GM12878 (cell line): ENCODE measurements around the gene PADI3. TPM values are rescaled to one million over a fixed set of nuclear protein-coding genes. Genes with fewer than 3 reads are reported as not detected.

Experiments used
- ATAC-seq: fragments of 200-7000 bp; cut with Tn5 transposase; 3 replicates; pipeline ENCODE4 v1.9.1; 2020; ENCODE audit warnings: mild to moderate bottlenecking, moderate library complexity
- BruUV-seq: library from RNA; stranded (reverse); fragments of 400-500 nt; replicated peaks from 2 replicates; lab custom pipeline; 2021; lab: Mats Ljungman, UMichigan
- CTCF ChIA-PET: fragments of 300-600 bp; sonication (Branson Sonifier 250); formaldehyde crosslinking; extraction: SDS; loops from one replicate; lab custom pipeline; 2021; ENCODE audit warnings: inconsistent platforms; lab: Yijun Ruan, JAX
- POLR2A ChIA-PET: fragments of 350-600 bp; formaldehyde crosslinking; extraction: SDS; loops from one replicate; lab custom pipeline; 2021; ENCODE audit warnings: inconsistent platforms; lab: Charles Lee
- RAD21 ChIA-PET: fragments of 300-600 bp; sonication (Branson Sonifier 250); formaldehyde crosslinking; loops from one replicate; lab custom pipeline; 2023; ENCODE audit warnings: antibody characterized with exemption; ENCODE audit not compliant: unreplicated experiment; lab: Charles Lee
- SMC1A ChIA-PET: fragments of 300-600 bp; sonication (Branson Sonifier 250); formaldehyde crosslinking; loops from one replicate; lab custom pipeline; 2023; ENCODE audit not compliant: unreplicated experiment, uncharacterized antibody; lab: Charles Lee
- DNase-seq: peaks from one replicate; pipeline ENCODE4 v3.0.0-alpha.2; 2011; ENCODE audit warnings: low read depth, low spot score
- FAIRE-seq: peaks from 3 replicates; lab custom pipeline; 2011; peaks lifted over from hg19 to GRCh38; lab: Jason Lieb, UNC
- H2AFZ ChIP-seq: 2 replicates; pipeline ENCODE4 v1.6.0; 2011; ENCODE audit warnings: low read depth, low read length, control low read depth; ENCODE audit not compliant: control insufficient read depth
- H3K27ac ChIP-seq: 2 replicates; pipeline ENCODE4 v1.5.1; 2011; ENCODE audit warnings: control low read depth; ENCODE audit not compliant: control insufficient read depth, insufficient read depth
- H3K27me3 ChIP-seq, 2 experiments: replicated peaks in 1 of 2; 2 replicates each; pipeline versions ENCODE4 v1.6.0 to v1.6.1; 2011; ENCODE audit warnings: low read length in 1 of 2; ENCODE audit not compliant: control insufficient read depth in 2 of 2, insufficient read depth in 2 of 2
- H3K36me3 ChIP-seq, 2 experiments: 2 replicates each; pipeline ENCODE4 v1.5.1; 2011; ENCODE audit warnings: low read length in 1 of 2; ENCODE audit not compliant: control insufficient read depth in 2 of 2, insufficient read depth in 2 of 2
- H3K4me1 ChIP-seq: 2 replicates; pipeline ENCODE4 v1.6.1; 2011; ENCODE audit warnings: mild to moderate bottlenecking, low read length, moderate library complexity, mixed read lengths; ENCODE audit not compliant: control insufficient read depth, insufficient read depth
- H3K4me2 ChIP-seq: 2 replicates; pipeline ENCODE4 v1.6.0; 2011; ENCODE audit warnings: control low read depth; ENCODE audit not compliant: control insufficient read depth, insufficient read depth
- H3K4me3 ChIP-seq: fragments of 200-600 bp; sonication (generic); 2 replicates; pipeline ENCODE4 v1.5.1; 2016
- H3K79me2 ChIP-seq: 2 replicates; pipeline ENCODE4 v1.6.0; 2011; ENCODE audit warnings: low read length; ENCODE audit not compliant: control insufficient read depth, insufficient read depth
- H3K9ac ChIP-seq: 2 replicates; pipeline ENCODE4 v1.8.0; 2011; ENCODE audit warnings: low read length, control low read depth, mixed read lengths; ENCODE audit not compliant: control insufficient read depth, insufficient read depth
- H3K9me3 ChIP-seq: replicated peaks from 3 replicates; pipeline ENCODE4 v1.5.1; 2011; ENCODE audit warnings: mild to moderate bottlenecking, low read length; ENCODE audit not compliant: control insufficient read depth, insufficient read depth
- H4K20me1 ChIP-seq: 2 replicates; pipeline ENCODE4 v1.6.0; 2011; ENCODE audit not compliant: control insufficient read depth, insufficient read depth
- RELA ChIP-seq: fragments of 450-650 bp; IDR thresholded peaks from 2 replicates; pipeline ENCODE4 v1.8.0; 2014; ENCODE audit warnings: borderline replicate concordance; ENCODE audit not compliant: partially characterized antibody
- STAT1 ChIP-seq: fragments of 450-650 bp; conservative IDR thresholded peaks from 2 replicates; pipeline ENCODE4 v1.6.1; 2014; ENCODE audit warnings: antibody characterized with exemption, mild to moderate bottlenecking
- in situ Hi-C: fragments of 300-500 bp; cut with MboI; formaldehyde crosslinking; loops from 9 replicates; pipeline ENCODE4 v1.14.3; 2018; ENCODE audit warnings: mixed read lengths
- intact Hi-C: fragments of 100-400 bp; cut with micrococcal nuclease; formaldehyde crosslinking; loops from one replicate; pipeline ENCODE4 v1.14.2; 2022; ENCODE audit not compliant: unreplicated experiment
- polyA plus RNA-seq, 11 experiments: library from polyadenylated mRNA; depleted of rRNA in 4 of 11; unstranded in 6 of 11; stranded (reverse) in 5 of 11; fragments of >200 nt; fragmentation: Nextera tagmentation in 4 of 11; fragmentation: Illumina TruSeq in 1 of 11; extraction: Ambion mirVana in 4 of 11; extraction: Trizol in 1 of 11; gene quantifications; 1 replicate in 1 of 11; 2 replicates in 10 of 11; pipeline versions ENCODE4 v1.2.1 to v1.2.3, GENCODE V29; 2011 to 2016; ENCODE audit warnings: inconsistent platforms in 2 of 11, missing spikeins in 2 of 11, low read depth in 1 of 11
- total RNA-seq, 4 experiments: library from RNA; depleted of rRNA in 3 of 4; stranded (reverse); fragments of >200 nt in 3 of 4; fragmentation: Illumina TruSeq in 1 of 4; extraction: Trizol in 1 of 4; gene quantifications; 2 replicates each; pipeline versions ENCODE4 v1.2.1 to v1.2.3, GENCODE V29; 2013 to 2021
- TF ChIP-seq, protein P1 (sequence below): fragments of 450-650 bp; IDR thresholded peaks from 2 replicates; pipeline ENCODE4 v1.6.1; 2017; ENCODE audit warnings: mild to moderate bottlenecking, moderate library complexity

PADI3 gene
- total and polyA plus RNA-seq, 10 of the 15 experiments (the other 5 are each of a cell fraction or from before 2014, with no cell fraction given): 0.01 TPM; not detected in 9

DNA sequence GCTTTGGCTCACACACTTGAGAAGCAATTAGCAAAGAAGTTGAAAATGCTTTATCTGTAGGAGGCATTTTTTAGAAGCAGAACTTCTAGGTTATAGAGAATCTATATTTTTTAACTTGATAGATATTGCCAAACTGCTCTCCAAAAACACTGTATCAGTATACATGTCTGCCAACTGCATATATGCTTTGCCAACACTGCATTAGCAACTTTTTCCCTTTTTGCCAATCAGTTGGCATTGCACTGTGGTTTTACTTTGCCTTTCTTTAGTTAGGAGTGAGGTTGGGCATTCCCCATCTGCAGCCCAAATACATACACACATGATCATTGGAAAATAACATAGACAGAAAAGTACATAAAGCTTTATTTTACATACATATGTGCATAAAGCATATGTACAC is 15.0 kb downstream of the PADI3 start:
- Histone ChIP-seq H3K4me2 (no peak overlapping the region), H3K9ac (no peak overlapping the region), H3K27me3 (no peaks in the 10 kb centered on the region), H3K36me3 (no peaks in the 10 kb centered on the region), H3K9me3 (no peaks in the 10 kb centered on the region), H4K20me1 (no peaks in the 10 kb centered on the region), H3K4me1 (no peaks in the 10 kb centered on the region)
- RAD21 ChIA-PET: no interaction called here
- CTCF ChIA-PET: interaction anchor here (0.6 to 2.7 kb wide), 4 partner anchors 8 to 218 kb away, joined by 3 to 13 read pairs (median 3); no protein-coding TSS in a partner anchor
- in situ Hi-C loops: no loop called here
- SMC1A ChIA-PET: interaction anchor here (1.3 kb wide), 1 partner anchor 8 kb away, joined by 5 read pairs; no protein-coding TSS in a partner anchor
- no peak for TF ChIP-seq RELA
- no peak for TF ChIP-seq STAT1
- TF ChIP-seq, protein P1, sequence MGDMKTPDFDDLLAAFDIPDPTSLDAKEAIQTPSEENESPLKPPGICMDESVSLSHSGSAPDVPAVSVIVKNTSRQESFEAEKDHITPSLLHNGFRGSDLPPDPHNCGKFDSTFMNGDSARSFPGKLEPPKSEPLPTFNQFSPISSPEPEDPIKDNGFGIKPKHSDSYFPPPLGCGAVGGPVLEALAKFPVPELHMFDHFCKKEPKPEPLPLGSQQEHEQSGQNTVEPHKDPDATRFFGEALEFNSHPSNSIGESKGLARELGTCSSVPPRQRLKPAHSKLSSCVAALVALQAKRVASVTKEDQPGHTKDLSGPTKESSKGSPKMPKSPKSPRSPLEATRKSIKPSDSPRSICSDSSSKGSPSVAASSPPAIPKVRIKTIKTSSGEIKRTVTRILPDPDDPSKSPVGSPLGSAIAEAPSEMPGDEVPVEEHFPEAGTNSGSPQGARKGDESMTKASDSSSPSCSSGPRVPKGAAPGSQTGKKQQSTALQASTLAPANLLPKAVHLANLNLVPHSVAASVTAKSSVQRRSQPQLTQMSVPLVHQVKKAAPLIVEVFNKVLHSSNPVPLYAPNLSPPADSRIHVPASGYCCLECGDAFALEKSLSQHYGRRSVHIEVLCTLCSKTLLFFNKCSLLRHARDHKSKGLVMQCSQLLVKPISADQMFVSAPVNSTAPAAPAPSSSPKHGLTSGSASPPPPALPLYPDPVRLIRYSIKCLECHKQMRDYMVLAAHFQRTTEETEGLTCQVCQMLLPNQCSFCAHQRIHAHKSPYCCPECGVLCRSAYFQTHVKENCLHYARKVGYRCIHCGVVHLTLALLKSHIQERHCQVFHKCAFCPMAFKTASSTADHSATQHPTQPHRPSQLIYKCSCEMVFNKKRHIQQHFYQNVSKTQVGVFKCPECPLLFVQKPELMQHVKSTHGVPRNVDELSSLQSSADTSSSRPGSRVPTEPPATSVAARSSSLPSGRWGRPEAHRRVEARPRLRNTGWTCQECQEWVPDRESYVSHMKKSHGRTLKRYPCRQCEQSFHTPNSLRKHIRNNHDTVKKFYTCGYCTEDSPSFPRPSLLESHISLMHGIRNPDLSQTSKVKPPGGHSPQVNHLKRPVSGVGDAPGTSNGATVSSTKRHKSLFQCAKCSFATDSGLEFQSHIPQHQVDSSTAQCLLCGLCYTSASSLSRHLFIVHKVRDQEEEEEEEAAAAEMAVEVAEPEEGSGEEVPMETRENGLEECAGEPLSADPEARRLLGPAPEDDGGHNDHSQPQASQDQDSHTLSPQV: no peak
- TF ChIP-seq, all 136 proteins: peak for 0
- ATAC-seq (no peak), FAIRE-seq (no peak), DNase-seq (no peak)
- Histone ChIP-seq H3K27ac (no peak overlapping the region), H2AFZ (no peak overlapping the region), H3K4me3 (no peak overlapping the region), H3K79me2 (no peaks in the 10 kb centered on the region)
- no TSS peak for BruUV-seq
- intact Hi-C loops: no loop called here
- POLR2A ChIA-PET: no interaction called here
